Measurements from ENCODE around the gene ASB10. TPM values are rescaled to one million over a fixed set of nuclear protein-coding genes. Genes with fewer than 3 reads are reported as not detected.

ASB10 gene
- total and polyA plus RNA-seq, 7 donors = 3.8 to 29.6 (median 22.5) TPM

GRCh38 chr7:151129960-151130591 is 57.0 kb downstream of the ASB10 start:
- Histone ChIP-seq H3K9me3 (no peaks in the 10 kb centered on the region), H3K27ac (no peak overlapping the region), H3K36me3 (ENCODE audit: insufficient read depth in 1 of 2, low read depth in 1 of 2) (peaks cover 0 to 57% of the 10 kb centered on the region in 2 donors), H3K4me3 (no peak overlapping the region), H3K4me1 (peaks cover 12% of the 10 kb centered on the region), H3K27me3 (ENCODE audit: insufficient read depth in 3 of 3, low read length in 2 of 3) (no peaks in the 10 kb centered on the region)
- intact Hi-C loops (cut with DNase I) = no loop called here
- no peak for TF ChIP-seq CTCF (IDR thresholded peaks at IDR 0.05)
- ATAC-seq (no peak), DNase-seq (no peak)
- 83 to 91% (median 87%) methylated on average over 9 of the region's 9 CpGs for WGBS, 3 donors

- 79 to 85% (median 81%) methylated on average over 26 to 28 of the region's 28 CpGs for WGBS, 3 donors
- ATAC-seq = no peak
- peaks cover 16% of the 10 kb centered on the region for H3K4me1 ChIP-seq
These were observed 57.7 kb downstream of the ASB10 start for GRCh38 chr7:151129117-151129959.

GRCh38 chr7:151128716-151129115 is 58.3 kb downstream of the ASB10 start:
- no peak overlapping the region for H3K4me3 ChIP-seq
- H3K27ac ChIP-seq = no peak overlapping the region
- H3K4me1 ChIP-seq = peaks cover 20% of the 10 kb centered on the region
- 75 to 90% (median 83%) methylated on average over 8 of the region's 8 CpGs for WGBS, 3 donors
- ATAC-seq (no peak), DNase-seq (no peak)
- H3K36me3 ChIP-seq (ENCODE audit: insufficient read depth in 1 of 2, low read depth in 1 of 2) = peaks cover 0 to 59% of the 10 kb centered on the region in 2 donors
- no peak for TF ChIP-seq CTCF (IDR thresholded peaks at IDR 0.05)
- H3K9me3 ChIP-seq = no peaks in the 10 kb centered on the region
- H3K27me3 ChIP-seq (ENCODE audit: insufficient read depth in 3 of 3, low read length in 2 of 3) = no peaks in the 10 kb centered on the region
- intact Hi-C loops (cut with DNase I) = loop anchor here in 1 of 2 donors (1.0 kb wide), 1 partner anchor 40 kb away; no protein-coding TSS in a partner anchor

More at GRCh38 chr7:151129117-151129959, 57.7 kb downstream of the ASB10 start:
- intact Hi-C loops (cut with DNase I) = no loop called here
- TF ChIP-seq CTCF (IDR thresholded peaks at IDR 0.05) = no peak
- Histone ChIP-seq H3K4me3 (no peak overlapping the region), H3K9me3 (no peaks in the 10 kb centered on the region), H3K36me3 (ENCODE audit: insufficient read depth in 1 of 2, low read depth in 1 of 2) (peaks cover 0 to 57% of the 10 kb centered on the region in 2 donors), H3K27ac (no peak overlapping the region), H3K27me3 (ENCODE audit: insufficient read depth in 3 of 3, low read length in 2 of 3) (no peaks in the 10 kb centered on the region)
- peak in 1 of 2 donors; percentile 9 for DNase-seq

- Histone ChIP-seq H3K36me3 (ENCODE audit: insufficient read depth in 1 of 2, low read depth in 1 of 2) (peaks cover 0 to 58% of the 10 kb centered on the region in 2 donors), H3K9me3 (no peaks in the 10 kb centered on the region), H3K4me1 (peaks cover 20% of the 10 kb centered on the region), H3K27ac (no peak overlapping the region), H3K27me3 (ENCODE audit: insufficient read depth in 3 of 3, low read length in 2 of 3) (no peaks in the 10 kb centered on the region), H3K4me3 (no peak overlapping the region)
- TF ChIP-seq CTCF (IDR thresholded peaks at IDR 0.05) = no peak
- 84 to 92% (median 86%) methylated on average over 14 of the region's 14 CpGs for whole genome bisulfite sequencing, 3 donors
- DNase-seq = no peak
- ATAC-seq = no peak
- intact Hi-C loops (cut with DNase I) = loop anchor here in 1 of 2 donors (1.0 kb wide), 1 partner anchor 40 kb away; no protein-coding TSS in a partner anchor
These were observed 58.9 kb downstream of the ASB10 start for GRCh38 chr7:151128144-151128543.
